ENCODE results near the gene PAIP2.
"Not testable (repeated sequence)": the region's sequence is repeated elsewhere in the genome, so short reads cannot be mapped to it uniquely, and the experiment has no call there.

The PAIP2 gene, protein sequence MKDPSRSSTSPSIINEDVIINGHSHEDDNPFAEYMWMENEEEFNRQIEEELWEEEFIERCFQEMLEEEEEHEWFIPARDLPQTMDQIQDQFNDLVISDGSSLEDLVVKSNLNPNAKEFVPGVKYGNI

DNA sequence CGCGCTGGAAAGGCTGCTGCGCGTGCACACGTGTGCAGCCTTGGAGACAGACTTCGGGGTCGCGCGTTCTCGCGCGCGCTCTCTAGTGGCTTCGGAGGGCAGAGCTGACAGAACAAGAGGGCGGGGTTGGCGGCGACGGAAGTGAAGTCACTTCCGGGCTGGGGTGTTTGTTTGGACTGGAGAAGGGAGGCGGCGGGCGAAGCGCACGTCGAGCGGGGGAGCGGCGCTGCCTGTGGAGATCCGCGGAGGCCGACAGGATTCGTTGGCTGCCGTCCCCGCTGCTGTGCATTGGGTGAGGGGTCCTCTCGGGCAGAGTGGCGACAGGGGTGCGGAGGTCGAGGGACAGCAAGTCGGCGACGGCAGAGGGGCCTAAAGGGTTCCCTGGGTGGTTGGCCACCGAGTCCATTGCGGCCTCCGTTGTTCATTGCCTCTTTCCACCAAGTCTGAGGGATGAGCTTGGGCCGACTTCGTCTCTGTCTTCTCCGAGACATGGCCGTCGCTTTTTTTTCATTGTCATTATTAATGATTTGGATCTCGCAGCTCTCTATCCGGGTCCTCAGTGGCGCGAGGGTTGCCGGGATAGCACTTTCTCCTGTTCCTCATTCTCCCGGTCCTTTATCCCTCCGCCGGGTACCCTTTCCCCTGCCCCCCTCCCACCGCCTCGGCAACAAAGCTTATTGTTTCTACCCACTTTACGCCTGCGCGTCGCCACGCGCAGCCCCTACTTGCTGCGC lies at the start of gene PAIP2:
PAIP2 (plus strand) TSS at position 166 of the 734 bp plus-strand sequence. CDS start 21,931 bp downstream, outside the sequence.
- DNase-seq = peak; percentile 98

DNA sequence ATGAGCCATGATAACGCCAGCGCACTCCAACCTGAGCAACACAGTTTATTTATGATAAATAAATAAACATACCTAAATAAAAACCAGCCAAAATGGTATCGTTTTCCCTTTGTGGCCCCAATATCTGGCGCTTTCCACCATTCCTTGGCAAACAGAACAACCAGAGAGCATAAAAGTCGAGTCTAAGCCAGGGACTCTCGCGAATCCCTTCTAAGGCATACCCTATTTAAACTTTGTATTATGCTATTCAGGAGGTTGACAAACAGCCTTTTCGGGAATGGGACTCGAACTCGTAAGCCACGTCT lies 48.5 kb upstream of the PAIP2 start:
- DNase-seq = peak; percentile 26

DNA sequence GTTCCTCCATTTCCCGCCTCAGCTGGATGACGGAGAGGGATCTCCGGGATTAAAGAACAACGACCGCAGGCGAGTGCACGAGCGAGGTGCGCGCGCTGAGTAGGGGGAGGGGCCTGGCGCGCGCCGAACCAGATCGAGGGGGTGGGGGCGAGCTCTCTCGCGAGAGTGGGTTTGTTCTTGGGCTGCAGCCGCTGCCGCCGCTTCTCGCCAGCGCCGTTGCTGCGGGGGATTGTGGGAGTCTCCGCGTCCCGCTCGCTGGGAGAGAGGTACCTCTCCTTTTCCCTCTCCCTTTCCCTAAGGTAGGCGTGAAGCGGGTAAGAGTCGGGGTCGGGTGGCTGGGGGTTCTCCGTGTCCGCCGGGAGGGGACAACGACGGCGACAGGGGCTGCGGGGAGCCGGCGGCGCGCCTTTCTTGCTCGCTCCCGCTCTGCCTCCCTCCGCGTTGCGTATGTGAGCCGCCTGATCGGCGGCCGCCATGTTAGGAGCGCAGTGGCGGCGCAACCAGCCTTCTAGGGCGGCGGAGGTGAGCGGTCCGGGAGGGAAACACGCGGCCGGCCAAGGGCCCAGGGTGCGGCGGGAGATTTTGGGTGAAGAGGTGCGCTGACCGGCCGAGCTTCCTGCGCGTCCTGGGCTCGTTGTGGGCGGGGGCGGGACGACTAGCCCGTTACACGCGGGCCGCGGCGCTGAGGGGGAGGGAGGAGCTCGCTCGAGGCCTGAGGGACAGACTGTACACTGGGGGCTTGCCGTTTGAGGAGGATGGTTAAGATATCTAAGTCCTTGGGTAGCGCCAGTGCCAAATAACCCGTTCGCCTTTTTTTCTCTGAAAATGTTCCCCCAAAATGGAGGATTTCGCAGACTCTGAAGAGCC lies 47.9 kb upstream of the PAIP2 start, which contains the start of gene MATR3:
MATR3 (plus strand) TSS at position 234 of the 867 bp plus-strand sequence. CDS start 13,676 bp downstream, outside the sequence.
- DNase-seq = peak; percentile 97

DNA sequence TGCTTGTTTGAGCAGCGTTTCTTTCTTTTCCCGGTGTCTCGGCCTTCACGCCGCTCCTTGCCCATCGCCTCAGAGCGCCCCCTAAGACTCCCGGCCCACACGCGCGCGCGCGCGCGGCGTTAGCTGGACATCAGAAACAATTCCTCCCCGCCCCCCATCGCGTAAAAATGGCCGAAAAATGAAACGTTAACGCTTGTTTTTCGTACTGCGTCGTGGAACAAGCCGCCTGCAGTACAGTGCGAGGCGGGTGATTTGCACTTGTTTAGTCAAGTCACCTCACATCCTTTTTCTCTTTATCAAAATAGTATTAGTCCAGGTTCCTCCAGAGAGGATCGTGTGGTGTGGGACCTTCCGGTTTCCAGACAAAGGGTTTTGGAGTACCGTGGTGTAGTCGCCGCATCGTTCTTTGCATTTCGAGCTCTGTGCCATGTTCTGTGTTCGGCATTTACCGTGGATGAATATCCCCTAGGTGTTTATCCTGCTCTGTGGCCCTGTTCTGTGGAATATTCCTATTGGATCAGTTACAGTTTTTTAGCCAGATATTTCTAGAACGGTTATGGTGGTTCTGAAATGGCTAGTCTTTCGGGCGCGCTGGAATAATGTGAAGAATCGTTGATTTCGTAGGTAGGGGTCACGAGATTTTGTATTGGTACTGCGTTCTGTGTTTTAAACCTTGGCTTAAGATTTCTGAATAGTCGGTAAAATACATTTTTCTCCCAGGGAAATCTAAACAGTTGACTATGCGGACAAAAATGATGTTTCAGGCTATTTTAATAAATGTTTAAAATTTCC lies 47.1 kb upstream of the PAIP2 start:
- peak; percentile 88 for DNase-seq

DNA sequence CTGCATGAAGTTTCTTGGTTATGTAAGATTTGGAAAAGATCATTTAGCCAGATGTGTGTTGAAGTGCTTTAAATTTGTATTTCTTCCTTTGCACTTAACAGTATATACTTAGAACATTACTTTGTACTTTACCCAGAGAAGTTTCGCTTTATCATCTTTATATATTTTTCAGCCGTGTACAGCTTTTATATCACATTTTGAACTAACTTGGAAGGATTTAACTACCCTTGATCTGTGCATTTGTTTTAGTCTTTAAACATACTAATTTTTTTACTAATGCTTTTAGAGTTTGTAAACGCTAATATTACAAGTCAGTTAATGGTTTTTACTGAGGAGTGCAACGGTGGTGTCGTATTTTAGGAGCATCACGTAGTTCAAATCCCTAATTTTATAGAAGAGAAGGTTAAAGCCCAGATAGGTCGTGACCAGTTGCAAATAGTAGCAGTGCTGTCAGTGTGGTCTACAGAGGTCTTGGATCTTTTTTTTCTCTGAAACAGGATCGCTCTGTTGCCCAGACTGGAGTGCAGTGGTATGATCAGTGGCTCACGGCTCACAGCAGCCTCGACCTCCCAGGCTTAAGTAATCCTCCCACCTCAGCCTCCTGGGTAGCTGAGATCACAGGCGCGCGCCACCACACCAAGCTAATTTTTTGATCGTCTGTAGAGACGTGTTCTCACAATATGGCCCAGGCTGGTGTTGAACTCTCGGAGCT lies 46.2 kb upstream of the PAIP2 start:
- no peak for DNase-seq

DNA sequence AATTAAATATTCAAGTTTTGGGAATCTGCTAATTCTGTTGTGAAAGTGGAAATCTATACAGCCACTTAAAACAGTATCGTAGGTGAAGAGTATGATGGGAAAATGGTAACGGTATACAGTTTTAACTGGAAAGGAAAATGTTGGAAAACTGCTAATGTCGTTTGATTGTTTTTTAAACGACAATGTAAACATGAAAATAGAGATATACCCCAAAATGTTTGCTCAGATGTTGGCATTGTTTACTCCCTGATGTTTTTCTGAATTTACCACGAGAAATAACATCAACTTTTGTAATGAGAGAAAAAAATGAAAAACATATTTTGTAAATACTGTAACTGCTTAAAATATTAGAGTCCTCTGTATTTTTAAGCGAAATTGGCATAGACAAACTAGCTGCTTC lies 45.5 kb upstream of the PAIP2 start:
- DNase-seq = no peak

DNA sequence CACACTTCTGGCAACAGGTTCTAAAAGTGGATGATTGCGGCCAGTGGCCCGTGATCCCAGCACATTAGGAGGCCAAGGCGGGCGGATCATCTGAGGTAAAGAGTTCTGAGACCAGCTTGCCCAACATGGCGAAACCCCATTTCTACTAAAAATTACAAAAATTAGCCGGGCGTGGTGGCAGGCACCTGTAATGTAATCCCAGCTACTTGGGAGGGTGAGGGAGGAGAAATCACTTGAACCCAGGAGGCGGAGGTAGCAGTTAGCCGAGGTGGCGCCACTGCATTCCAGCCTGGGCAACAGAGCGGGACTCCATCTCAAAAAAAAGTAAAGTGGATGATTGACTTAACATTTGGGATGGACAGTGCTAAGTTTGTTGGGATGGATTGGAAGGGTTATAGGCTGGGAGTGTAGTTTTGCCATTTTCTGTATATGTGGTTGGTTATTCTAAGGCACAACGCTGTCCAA lies 44.8 kb upstream of the PAIP2 start:
- no peak for DNase-seq

DNA sequence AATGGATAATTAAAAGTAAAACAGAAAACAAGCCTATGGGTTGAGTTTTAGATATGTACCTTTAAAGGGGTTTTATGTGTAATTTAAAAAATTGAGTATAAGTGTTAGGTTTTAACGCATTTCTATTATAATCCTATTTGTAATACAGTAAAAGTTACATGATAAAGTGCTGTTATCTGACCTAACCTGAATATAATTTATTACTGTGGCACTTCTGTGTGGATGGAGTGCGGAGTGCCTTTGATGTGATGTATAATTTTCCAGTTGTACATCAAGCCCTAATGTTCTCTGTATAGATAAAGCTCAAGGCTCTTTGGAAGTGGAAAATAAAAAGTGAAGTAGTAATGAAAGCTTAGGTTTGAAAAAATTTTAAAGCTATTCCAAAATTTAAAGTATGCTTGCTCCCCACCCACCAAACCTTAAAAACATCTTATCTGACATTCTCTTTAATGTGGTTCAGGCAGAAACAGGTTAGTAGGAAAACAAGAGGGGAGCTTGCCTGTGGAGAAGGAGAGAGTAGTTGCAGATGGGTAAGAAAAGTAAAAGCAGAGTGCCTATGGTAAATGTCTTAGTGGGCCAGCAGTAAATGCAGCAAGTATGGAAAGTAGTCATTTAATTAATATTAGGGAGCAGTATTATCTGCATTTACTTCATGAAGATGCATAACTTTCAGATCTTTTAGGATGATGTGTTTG lies 44.1 kb upstream of the PAIP2 start:
- no peak for DNase-seq

DNA sequence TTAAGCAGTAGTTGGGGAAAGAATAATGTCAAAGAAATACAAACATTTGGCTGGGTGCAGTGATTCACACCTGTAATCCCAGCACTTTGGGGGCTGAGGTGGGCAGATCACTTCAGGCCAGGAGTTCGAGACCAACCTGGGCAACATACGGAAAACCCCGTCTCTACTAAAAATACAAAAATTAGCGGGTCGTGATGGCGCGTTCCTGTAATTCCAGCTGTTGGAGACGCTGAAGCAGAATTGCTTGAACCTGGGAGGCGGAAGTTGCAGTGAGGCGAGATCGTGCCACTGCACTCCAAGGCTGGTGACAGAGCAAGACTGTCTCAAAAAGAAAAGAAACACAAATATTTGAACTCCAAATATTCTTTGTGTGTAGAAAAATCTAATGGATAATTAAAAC lies 43.4 kb upstream of the PAIP2 start:
- no peak for DNase-seq

DNA sequence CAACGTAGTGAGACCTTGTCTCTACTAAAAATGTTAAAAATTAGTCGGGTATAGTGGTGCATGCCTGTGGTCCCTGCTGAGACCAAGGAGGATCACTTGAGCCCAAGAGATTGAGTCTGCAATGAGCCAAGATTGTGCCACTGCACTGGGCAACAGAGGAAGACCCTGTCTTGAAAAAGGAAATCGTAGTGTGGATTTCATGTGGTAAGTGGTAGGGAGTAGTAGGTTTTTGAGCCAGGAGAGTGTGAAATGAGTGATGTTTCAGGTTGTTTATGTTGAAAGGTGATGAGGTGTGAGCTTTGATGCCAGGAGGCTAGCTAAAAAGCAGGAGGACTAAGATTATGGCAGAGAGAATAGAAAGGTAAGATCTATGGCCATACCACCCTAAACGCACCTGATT lies 42.2 kb upstream of the PAIP2 start:
- DNase-seq = no peak

DNA sequence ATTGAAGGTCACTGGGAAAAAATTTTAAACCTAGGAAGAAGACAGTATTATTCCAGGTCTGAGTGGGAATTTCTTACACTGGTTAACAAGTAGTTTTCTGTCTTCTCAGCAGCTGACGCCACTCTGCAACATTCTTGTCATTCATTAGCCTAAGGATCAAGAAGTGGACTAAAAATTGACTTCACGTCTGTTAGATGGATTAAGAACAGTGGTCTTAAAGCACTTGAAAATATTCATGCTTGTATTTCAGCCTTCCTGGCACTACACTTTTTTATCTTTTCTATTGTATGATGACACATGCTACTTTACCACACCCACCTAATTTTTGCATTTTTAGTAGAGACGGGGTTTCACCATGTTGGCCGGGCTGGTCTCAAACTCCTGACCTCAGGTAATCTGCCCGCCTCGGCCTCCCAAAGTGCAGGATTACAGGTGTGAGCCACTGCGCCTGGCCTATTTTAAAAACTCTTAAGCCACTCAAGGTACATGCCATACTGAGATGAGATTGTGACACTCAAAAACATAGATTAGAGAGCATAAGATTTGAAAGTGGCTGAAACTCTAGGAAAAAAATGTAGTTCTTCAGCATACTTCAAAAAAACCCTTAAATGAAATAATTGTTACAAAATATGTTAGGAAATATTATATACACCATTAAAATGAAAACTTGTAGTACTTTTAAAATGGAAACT lies 39.7 kb upstream of the PAIP2 start:
- no peak for DNase-seq

DNA sequence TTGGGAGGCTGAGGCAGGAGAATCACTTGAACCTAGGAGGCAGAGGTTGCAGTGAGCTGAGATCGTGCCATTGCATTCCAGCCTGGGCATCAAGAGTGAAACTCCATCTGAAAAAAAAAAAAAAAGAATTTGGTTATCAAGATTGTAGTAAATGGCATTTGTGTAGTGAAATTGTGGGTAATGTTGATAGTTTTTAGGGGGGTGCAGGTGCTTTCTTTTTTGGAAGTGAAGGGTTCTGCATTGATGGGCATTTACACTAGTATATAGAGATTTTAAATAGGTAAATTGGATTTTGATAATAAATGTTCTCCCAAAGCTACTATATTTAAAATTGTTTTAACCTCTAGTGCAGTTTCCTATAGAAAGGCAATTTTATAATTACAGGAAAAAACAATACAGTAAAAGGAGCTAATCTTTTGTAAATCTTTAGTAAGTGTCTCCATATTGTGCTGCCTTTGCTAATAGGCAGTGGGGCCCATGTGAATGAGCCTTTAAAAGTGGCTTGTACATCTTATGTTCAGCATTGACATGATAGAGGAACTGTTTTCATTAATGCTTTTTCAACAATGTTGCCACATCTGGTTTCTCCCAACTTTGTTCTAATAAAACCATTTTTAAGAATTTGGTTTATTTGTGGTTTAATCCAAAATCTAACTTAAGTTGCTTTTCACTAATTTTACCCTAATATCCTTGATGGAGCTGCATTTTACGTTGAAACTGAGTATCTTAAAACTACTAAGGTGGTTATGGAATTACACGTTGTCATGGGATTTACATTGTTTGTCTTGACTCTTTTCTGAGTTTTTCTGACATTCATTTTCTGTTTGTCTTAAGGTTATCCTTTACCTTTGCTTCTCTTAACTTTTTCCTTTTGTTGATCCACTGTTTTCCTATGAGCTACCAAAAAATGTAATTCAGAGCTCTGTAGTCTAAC lies 37.0 kb upstream of the PAIP2 start:
- DNase-seq = no peak

DNA sequence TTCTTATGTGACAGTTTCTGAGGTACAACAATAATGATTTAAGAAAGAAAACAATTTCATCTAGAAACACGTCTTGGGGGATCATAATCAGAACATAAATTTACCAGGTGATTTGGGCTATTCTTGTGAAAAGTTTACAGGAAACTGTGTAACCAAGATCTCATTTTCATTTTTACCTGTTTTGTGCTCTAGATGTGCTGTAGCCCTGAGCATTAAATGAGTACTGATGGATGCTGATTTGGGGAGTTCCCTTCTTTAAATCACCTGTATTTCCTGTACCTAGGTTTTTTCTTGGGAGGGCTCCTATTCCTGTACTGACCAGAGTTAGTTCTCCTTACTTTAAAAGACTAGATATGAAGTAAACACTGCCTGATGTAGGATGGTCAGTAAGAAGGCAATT lies 35.5 kb upstream of the PAIP2 start:
- DNase-seq = no peak

DNA sequence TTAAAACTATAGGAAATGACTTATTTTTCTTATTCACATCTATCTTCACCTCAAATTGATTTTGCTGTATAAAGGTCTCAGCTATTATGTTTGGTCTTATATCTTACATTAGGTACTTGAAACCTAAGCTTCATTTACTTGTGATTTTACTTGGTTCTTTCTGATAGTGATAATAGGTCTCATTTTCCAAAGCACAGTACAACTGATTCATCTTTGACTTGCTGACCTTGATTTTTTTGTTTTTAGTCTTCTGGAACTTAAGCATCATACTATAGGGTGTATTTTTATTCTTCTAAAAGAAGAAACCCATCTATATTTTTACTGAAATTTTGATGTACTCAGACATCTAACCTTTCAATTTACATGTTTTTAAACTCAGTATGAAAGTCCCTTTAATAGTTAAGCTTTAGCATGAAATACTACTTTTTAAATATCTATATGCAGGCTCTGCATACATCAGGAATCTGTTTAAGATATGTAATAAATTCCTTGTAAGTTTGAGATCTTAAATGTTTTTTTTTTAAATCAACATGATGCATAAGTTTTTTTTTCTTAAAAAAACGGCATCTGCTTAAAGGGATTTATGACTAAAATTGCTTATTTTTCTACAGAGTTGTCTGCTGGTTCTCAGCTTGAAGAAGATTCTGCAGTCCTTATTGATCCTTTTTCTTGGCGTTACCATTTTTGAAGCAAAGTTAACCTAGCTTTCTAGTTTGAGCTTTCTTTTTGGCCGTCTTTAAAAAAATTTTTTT lies 34.9 kb upstream of the PAIP2 start:
- DNase-seq = no peak

DNA sequence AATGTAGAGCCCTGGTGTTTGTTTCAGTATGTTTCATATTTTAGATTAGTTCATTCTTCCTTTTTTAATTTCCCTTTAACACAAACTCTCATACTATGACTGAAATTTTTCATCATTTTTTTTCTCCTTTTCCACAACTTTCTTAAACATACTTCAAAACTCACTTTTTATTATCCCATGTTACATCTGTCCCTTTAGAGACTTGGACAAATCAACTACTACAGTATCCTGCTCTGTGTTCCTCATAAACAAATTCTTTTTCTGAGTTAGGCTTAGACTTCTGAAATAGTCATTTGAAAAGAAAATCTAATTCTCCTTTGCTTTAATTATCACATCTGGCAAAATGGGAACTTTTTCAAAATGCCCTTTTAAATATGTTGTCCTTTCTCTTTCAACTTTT lies 32.9 kb upstream of the PAIP2 start:
- no peak for DNase-seq

DNA sequence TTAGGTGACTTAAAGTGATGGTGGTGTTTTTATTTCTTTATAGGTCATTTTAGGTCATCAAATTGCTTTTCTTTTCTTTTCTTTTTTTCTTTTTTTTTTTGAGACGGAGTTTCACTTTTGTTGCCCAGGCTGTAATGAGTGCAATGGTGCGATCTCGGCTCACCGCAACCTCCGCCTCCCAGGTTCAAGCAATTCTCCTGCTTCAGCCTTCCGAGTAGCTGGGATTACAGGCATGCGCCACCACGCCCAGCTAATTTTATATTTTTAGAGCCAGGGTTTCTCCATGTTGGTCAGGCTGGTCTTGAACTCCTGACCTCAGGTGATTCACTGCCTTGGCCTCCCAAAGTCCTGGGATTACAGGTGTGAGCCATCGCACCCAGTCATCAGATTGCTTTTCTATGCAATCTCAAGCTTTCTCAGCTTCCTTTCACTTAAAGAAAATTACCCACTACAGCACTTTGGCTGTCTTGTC lies 30.9 kb upstream of the PAIP2 start:
- DNase-seq = not testable (repeated sequence)

DNA sequence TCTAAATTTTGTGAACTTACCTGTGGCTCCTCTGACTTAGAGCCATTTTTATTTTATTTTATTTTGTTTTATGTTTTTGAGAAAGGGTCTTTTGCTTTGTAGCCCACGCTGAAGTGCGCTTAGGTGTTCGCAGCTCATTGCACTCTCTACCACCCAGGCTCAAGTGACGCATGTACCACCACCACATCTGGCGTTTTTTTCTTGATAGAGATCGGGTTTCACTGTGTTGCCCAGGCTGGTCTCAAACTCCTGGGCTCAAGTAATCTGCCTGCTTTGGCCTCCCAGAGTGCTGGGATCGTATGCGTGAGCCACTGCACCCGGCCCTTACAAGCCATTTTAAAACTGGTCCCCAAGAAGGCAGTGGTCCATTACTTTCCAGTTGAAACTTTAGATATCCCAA lies 29.6 kb upstream of the PAIP2 start:
- no peak for DNase-seq

DNA sequence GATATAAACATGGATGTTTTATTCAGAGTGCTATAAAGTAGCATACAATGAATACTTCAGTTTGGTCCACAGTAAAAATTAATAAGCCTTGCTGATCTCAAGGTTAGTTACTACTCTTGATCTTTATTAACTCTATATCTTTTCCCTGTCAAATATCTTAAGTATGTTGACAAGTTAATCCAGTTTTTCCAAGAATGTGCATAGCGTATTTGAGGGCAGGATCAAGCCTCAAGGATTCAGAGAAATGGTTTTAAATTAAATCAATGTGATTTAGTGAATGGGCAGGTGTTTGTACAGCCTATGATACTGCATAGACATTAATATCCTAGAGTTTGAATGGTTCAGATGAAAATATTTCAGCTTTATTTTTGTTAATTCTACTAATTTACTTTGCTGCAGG lies 27.4 kb upstream of the PAIP2 start:
- DNase-seq = no peak

DNA sequence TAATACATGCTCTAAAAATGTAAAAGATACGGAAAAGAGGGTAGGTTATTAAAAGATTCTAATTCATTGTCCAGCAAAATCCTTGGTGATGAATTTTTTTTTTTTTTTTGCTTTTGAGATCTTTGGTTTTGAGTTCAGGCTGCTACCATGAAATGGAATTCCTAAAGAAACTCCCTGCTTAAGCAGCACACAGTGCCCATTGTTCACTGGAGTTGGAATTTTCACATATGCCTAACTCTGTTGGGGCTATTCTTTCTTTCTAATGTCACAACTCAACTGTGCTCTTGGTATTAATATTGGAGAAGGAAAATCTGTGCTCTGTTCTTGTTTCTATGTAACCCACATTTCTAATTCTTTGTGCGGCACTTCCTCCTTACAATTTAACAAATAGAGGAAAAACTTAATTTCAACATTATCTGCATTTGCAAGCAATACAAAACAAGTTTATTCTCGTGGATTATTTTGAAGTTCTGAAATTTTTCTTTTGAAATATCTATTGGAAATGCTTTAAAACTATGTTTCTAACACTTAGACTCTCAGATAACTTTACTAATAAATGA lies 26.5 kb upstream of the PAIP2 start:
- DNase-seq = no peak
